ENCODE data around the gene MTHFD2L. TPM values are rescaled to one million over a fixed set of nuclear protein-coding genes. Genes with fewer than 3 reads are reported as not detected.

Gene MTHFD2L
- total RNA-seq, 2 donors from 2014 or later: 9.5 to 12.6 TPM

- Histone ChIP-seq H3K9me3 (no peaks in the 10 kb centered on the region), H3K4me3 (peak overlapping the region; percentile 45), H3K4me1 (no peaks in the 10 kb centered on the region), H3K36me3 (no peaks in the 10 kb centered on the region), H3K9ac (ENCODE audit: low read depth in 2 of 2, low read length in 2 of 2) (peak overlapping the region; percentile 74 to 78), H3K27ac (peak overlapping the region; percentile 87), H3K27me3 (no peaks in the 10 kb centered on the region)
- intact Hi-C loops (cut with DNase I): no loop called here
- no peak for DNase-seq
- TF ChIP-seq, protein P1, sequence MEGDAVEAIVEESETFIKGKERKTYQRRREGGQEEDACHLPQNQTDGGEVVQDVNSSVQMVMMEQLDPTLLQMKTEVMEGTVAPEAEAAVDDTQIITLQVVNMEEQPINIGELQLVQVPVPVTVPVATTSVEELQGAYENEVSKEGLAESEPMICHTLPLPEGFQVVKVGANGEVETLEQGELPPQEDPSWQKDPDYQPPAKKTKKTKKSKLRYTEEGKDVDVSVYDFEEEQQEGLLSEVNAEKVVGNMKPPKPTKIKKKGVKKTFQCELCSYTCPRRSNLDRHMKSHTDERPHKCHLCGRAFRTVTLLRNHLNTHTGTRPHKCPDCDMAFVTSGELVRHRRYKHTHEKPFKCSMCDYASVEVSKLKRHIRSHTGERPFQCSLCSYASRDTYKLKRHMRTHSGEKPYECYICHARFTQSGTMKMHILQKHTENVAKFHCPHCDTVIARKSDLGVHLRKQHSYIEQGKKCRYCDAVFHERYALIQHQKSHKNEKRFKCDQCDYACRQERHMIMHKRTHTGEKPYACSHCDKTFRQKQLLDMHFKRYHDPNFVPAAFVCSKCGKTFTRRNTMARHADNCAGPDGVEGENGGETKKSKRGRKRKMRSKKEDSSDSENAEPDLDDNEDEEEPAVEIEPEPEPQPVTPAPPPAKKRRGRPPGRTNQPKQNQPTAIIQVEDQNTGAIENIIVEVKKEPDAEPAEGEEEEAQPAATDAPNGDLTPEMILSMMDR (IDR thresholded peaks at IDR 0.05): no peak
Measured at GRCh38 chr4:74158466-74159142, 686 bp downstream of the MTHFD2L start.

- intact Hi-C loops (cut with DNase I): no loop called here
- Histone ChIP-seq H3K9me3 (no peaks in the 10 kb centered on the region), H3K4me1 (no peaks in the 10 kb centered on the region), H3K4me3 (peak overlapping the region; percentile 45), H3K36me3 (no peaks in the 10 kb centered on the region), H3K27me3 (no peaks in the 10 kb centered on the region), H3K27ac (peak overlapping the region; percentile 87), H3K9ac (ENCODE audit: low read depth in 2 of 2, low read length in 2 of 2) (peak overlapping the region in 1 of 2 donors; percentile 78)
- DNase-seq: no peak
- TF ChIP-seq, protein P1 (IDR thresholded peaks at IDR 0.05): no peak
Measured at GRCh38 chr4:74159143-74159709, 1.3 kb downstream of the MTHFD2L start.

DNA sequence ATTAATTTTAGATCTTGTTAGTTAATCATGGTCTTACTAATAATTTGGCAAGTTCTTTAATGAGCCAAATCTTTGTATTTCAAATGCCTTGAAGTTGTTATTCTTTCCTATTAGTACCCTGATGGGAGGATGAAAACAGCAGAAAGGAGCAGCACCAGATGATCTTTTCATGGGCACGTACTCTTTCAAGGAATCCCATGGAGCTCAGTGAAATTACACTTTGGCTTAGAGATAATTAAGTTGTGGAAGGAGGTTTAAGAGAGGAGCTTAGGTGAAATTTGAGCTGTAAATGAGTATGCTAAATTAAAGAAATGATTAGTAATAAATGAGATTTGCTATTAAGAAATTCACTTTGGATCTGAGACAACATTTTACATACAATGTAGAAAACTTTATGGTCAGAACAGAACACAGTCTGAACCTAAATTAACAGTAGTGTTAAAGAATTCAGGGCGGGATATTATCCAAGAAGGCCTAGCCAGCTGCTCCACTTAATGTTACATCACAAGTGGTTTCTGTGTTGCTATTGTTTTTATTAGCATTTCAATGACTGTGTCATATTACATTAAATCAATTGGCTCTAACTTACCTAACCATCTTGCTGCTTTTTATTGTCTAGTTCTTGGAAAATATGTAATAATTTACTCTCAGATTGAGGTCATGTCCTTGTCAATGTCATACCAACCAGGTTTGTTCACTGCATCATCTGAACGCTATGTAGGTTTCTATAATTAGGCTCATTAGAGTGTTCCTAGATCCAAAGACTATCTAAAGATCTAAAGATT is 3.9 kb downstream of the MTHFD2L start:
- intact Hi-C loops (cut with DNase I): no loop called here
- no peaks in the 10 kb centered on the region for H3K36me3 ChIP-seq
- H3K9ac ChIP-seq (ENCODE audit: low read depth in 2 of 2, low read length in 2 of 2): no peak overlapping the region
- H3K27me3 ChIP-seq: no peaks in the 10 kb centered on the region
- no peak for DNase-seq
- no peaks in the 10 kb centered on the region for H3K4me1 ChIP-seq
- no peak overlapping the region for H3K27ac ChIP-seq
- no peak overlapping the region for H3K4me3 ChIP-seq
- H3K9me3 ChIP-seq: no peaks in the 10 kb centered on the region
- TF ChIP-seq, protein P1 (IDR thresholded peaks at IDR 0.05): no peak

- no peak for DNase-seq
- H3K36me3 ChIP-seq: no peaks in the 10 kb centered on the region
- H3K27me3 ChIP-seq: no peaks in the 10 kb centered on the region
- H3K4me3 ChIP-seq: no peak overlapping the region
- TF ChIP-seq, protein P1 (IDR thresholded peaks at IDR 0.05): no peak
- H3K27ac ChIP-seq: no peak overlapping the region
- intact Hi-C loops (cut with DNase I): no loop called here
- no peak overlapping the region for H3K9ac ChIP-seq (ENCODE audit: low read depth in 2 of 2, low read length in 2 of 2)
- peaks cover 2% of the 10 kb centered on the region for H3K4me1 ChIP-seq
- H3K9me3 ChIP-seq: no peaks in the 10 kb centered on the region
Measured at GRCh38 chr4:74166135-74166534, 8.2 kb downstream of the MTHFD2L start.

DNA sequence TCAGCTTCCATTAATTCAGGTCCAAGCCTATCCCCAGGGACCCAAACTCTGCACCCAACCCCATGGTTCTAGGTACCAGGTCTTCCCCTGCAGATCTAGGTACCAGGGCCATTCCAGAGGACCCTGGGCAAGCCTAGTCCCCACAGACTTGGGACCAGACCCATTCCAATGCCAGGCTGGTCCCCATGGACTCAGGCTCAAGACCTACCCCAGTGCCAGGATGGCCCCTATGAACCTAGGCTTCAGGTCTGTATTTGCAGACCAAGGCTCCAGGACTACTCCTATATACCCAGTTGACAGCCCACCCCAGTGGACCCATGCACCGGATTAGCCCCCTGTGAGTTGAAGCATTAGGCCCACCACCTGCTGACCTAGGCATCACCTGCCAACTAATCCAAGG is 8.9 kb downstream of the MTHFD2L start:
- no peak overlapping the region for H3K4me3 ChIP-seq
- TF ChIP-seq, protein P1 (IDR thresholded peaks at IDR 0.05): no peak
- no peak overlapping the region for H3K9ac ChIP-seq (ENCODE audit: low read depth in 2 of 2, low read length in 2 of 2)
- no peaks in the 10 kb centered on the region for H3K27me3 ChIP-seq
- no peak for DNase-seq
- no peak overlapping the region for H3K27ac ChIP-seq
- H3K4me1 ChIP-seq: peaks cover 2% of the 10 kb centered on the region
- intact Hi-C loops (cut with DNase I): no loop called here
- no peaks in the 10 kb centered on the region for H3K36me3 ChIP-seq
- H3K9me3 ChIP-seq: no peaks in the 10 kb centered on the region
